Stomach smooth muscle (tissue), 2 donors: ENCODE results near the gene ZNF254.

Source experiments
- H3K27ac ChIP-seq: one replicate; pipeline ENCODE4 v1.7.0; 2013; ENCODE audit warnings: mild to moderate bottlenecking, low read length, inconsistent platforms
- H3K27me3 ChIP-seq, 2 donors: one replicate each; pipeline ENCODE4 v1.7.0; 2013; ENCODE audit warnings: low read length in 2 of 2; ENCODE audit not compliant: insufficient read depth in 2 of 2, control insufficient read depth in 1 of 2
- H3K36me3 ChIP-seq, 2 donors: one replicate each; pipeline ENCODE4 v1.7.0; 2013; ENCODE audit warnings: low read length in 2 of 2; ENCODE audit not compliant: control insufficient read depth in 2 of 2, insufficient read depth in 2 of 2
- H3K4me1 ChIP-seq: one replicate; pipeline ENCODE4 v1.7.0; 2013; ENCODE audit warnings: low read length; ENCODE audit not compliant: control insufficient read depth, insufficient read depth
- H3K4me3 ChIP-seq, 2 donors: one replicate each; pipeline ENCODE4 v1.7.0; 2013; ENCODE audit warnings: low read length in 2 of 2
- H3K9ac ChIP-seq, 2 donors: one replicate each; pipeline ENCODE4 v1.7.0; 2013; ENCODE audit warnings: low read length in 2 of 2, mild to moderate bottlenecking in 1 of 2
- H3K9me3 ChIP-seq, 2 donors: one replicate each; pipeline ENCODE4 v1.7.0; 2013; ENCODE audit warnings: low read length in 2 of 2; ENCODE audit not compliant: control insufficient read depth in 2 of 2
- donor health status: healthy.
- donor health status: Pancreatic carcinoma.

Gene ZNF254

DNA sequence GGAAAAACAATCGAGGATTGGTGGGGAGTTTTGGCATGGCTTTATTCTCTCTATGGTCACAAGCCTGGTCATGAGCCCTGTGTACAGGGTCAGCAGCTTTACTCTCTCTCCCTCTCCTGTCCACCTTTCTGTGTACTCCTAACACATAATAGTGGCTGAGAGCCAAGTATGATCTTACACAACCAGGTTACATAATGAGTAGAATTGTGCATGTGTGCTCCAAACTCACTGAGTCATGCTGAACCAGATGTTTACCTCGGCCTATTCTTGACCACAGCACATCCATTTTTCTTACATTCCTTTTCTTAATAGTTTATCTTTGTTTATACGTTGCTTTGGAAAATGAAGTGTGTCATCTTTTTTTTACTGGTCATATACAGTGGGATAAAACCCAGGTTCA, 53.1 kb downstream of the ZNF254 start:
- H3K27me3 ChIP-seq: no peaks in the 10 kb centered on the region
- H3K27ac ChIP-seq: no peak overlapping the region
- H3K36me3 ChIP-seq: peaks cover 0 to 4% of the 10 kb centered on the region in 2 donors
- peaks cover under 1 to 19% of the 10 kb centered on the region in 2 donors for H3K9me3 ChIP-seq
- no peak overlapping the region for H3K9ac ChIP-seq
- no peaks in the 10 kb centered on the region for H3K4me1 ChIP-seq
- H3K4me3 ChIP-seq: no peak overlapping the region

DNA sequence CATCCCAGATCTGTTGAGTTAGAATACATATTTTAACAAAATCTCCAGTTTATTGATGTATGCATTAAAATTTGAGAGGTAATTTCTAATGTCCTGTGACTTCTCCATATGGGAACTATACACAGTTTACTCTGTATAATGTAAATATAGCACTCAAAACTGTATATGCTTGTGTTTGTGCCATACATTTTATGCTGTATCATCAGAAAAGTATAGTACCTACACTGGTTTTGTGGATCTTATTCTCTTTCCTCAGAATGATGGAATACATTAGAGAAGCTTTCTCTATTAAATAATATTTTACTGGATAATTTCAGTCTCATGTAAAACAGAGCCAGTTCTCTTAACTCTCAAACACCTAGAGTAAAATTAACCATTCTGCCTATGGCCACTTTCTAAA, 53.6 kb downstream of the ZNF254 start:
- peaks cover 0 to 19% of the 10 kb centered on the region in 2 donors for H3K9me3 ChIP-seq
- no peaks in the 10 kb centered on the region for H3K4me1 ChIP-seq
- no peak overlapping the region for H3K9ac ChIP-seq
- H3K4me3 ChIP-seq: no peak overlapping the region
- peaks cover 0 to 4% of the 10 kb centered on the region in 2 donors for H3K36me3 ChIP-seq
- H3K27ac ChIP-seq: no peak overlapping the region
- H3K27me3 ChIP-seq: no peaks in the 10 kb centered on the region

DNA sequence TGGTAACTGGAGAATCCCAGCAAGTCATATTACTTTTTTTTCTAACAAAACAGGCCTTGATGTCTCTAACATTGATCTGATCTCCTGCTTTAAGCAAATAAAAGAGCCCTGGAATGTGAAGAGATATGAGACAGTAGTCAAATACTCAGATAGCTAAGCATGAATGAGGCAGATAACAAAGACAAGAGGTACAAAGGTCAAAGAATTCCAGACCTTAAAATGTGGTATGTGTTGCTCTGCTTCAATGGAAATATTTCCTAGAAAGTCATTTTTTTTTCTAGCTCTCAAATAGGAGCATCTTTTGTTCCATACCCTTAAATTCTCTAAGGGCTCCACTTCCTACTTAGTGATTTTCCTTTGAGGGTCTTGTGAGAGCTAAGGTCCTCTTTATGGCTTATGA, 54.6 kb downstream of the ZNF254 start:
- Histone ChIP-seq H3K27me3 (no peaks in the 10 kb centered on the region), H3K9me3 (peaks cover 2 to 19% of the 10 kb centered on the region in 2 donors), H3K4me3 (no peak overlapping the region), H3K27ac (no peak overlapping the region), H3K36me3 (peaks cover 0 to 4% of the 10 kb centered on the region in 2 donors), H3K4me1 (no peaks in the 10 kb centered on the region), H3K9ac (no peak overlapping the region)

DNA sequence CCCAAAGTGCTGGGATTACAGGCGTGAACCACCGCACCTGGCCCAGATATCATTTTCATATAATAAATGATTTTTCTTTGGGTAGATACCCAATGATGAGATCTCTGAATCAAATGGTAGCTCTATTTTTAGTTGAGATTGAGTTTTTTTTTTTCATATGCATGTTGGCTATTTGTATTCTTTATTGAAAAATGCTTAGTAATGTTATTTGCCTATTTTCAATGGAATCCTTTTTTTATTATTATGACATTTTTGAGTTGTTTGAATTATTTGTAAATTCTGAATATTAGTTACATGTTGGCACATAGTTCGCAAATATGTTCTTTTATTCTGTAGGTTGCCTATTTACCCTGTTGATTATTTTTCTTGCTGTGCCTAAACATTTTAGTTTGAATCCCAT, 55.8 kb downstream of the ZNF254 start:
- no peaks in the 10 kb centered on the region for H3K27me3 ChIP-seq
- no peak overlapping the region for H3K27ac ChIP-seq
- H3K4me3 ChIP-seq: no peak overlapping the region
- H3K9ac ChIP-seq: no peak overlapping the region
- H3K4me1 ChIP-seq: no peaks in the 10 kb centered on the region
- peaks cover 2 to 5% of the 10 kb centered on the region in 2 donors for H3K36me3 ChIP-seq
- peaks cover 7 to 8% of the 10 kb centered on the region in 2 donors for H3K9me3 ChIP-seq

DNA sequence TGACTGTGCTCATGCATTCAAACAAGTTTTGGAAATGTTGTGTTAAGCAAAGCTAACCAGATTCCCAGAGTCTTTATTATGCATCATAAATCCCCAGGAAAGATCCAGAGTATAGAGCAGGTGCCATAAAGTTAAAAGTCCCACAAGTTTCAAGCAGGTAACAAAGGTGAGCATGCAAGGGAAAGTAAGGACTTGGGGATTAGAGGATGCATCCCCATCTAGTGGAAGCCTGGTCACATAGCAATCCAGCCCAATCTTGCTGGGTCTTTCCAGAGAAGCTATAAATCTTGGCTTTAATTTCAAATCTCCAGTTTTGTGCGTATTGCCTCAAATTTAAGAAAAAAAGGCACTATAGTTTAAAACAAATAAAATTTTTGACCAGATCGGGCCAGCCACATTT, 72.7 kb downstream of the ZNF254 start:
- peaks cover 5 to 12% of the 10 kb centered on the region in 2 donors for H3K9me3 ChIP-seq
- no peak overlapping the region for H3K9ac ChIP-seq
- H3K27ac ChIP-seq: no peak overlapping the region
- H3K27me3 ChIP-seq: no peaks in the 10 kb centered on the region
- H3K4me3 ChIP-seq: no peak overlapping the region
- H3K36me3 ChIP-seq: peaks cover 3 to 5% of the 10 kb centered on the region in 2 donors
- no peaks in the 10 kb centered on the region for H3K4me1 ChIP-seq

DNA sequence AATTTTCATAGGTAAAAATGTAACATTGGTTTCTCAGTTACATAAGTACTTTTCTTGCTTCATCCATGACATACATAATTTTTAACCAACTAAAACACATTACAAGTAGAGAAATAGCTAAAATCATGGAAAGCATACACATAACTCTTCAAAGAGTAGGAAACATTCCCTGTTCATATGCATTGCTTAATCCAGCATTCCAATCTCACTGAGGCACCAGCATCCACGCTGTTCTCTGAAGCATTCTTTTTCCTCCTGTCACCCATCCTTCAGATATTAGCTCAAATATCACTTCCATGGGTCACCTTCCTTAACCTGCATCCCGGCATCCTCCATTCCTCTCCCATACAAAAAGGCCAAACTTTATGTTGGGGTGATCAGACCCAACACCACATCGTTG, 79.1 kb downstream of the ZNF254 start:
- H3K27me3 ChIP-seq: no peaks in the 10 kb centered on the region
- no peak overlapping the region for H3K27ac ChIP-seq
- peaks cover 3 to 5% of the 10 kb centered on the region in 2 donors for H3K36me3 ChIP-seq
- H3K9ac ChIP-seq: no peak overlapping the region
- no peak overlapping the region for H3K4me3 ChIP-seq
- H3K9me3 ChIP-seq: peaks cover 8 to 15% of the 10 kb centered on the region in 2 donors
- H3K4me1 ChIP-seq: no peaks in the 10 kb centered on the region

DNA sequence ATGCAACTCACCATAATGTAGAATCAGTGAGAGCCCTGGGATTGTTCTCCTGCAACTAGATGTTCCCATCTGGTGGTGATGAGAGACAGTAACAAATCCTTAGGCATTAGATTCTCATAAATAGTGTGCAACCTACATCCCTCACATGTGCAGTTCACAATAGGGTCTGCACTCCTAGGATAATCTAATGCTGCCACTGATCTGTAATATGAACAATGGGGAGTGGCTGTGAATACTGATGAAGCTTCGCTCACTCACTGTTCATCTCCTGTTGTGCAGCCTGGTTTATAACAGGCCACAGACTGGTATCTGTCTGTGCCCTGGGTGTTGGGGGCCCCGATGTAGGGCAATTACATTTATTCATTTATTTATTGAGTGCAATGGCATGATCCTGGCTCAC, 86.9 kb downstream of the ZNF254 start:
- no peak overlapping the region for H3K27ac ChIP-seq
- H3K27me3 ChIP-seq: no peaks in the 10 kb centered on the region
- H3K9ac ChIP-seq: no peak overlapping the region
- H3K4me3 ChIP-seq: no peak overlapping the region
- peaks cover 8 to 9% of the 10 kb centered on the region in 2 donors for H3K9me3 ChIP-seq
- no peaks in the 10 kb centered on the region for H3K4me1 ChIP-seq
- H3K36me3 ChIP-seq: peaks cover 0 to 2% of the 10 kb centered on the region in 2 donors

DNA sequence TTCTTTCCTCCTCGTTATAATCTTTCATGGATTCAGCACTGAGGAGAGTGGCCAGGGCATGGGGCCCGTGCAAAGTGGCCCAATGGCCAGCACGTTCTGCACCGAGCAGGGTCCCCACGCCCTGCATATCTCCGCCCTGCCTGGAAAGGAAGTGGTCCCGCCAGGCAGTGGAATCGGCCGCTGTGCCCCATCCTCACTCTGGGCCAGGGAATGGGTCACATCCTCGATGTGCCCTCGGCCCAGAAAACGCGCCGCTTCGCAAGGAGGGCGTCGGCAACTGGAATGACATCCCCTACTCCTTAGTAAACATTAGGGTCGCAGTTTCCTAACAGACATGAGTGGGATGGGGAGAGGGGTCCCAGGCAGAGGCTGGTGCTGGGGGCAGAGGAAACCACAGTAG, 90.7 kb downstream of the ZNF254 start:
- H3K9ac ChIP-seq: no peak overlapping the region
- no peak overlapping the region for H3K27ac ChIP-seq
- H3K4me3 ChIP-seq: no peak overlapping the region
- no peaks in the 10 kb centered on the region for H3K36me3 ChIP-seq
- H3K4me1 ChIP-seq: no peaks in the 10 kb centered on the region
- H3K27me3 ChIP-seq: no peaks in the 10 kb centered on the region
- peaks cover 6 to 18% of the 10 kb centered on the region in 2 donors for H3K9me3 ChIP-seq

DNA sequence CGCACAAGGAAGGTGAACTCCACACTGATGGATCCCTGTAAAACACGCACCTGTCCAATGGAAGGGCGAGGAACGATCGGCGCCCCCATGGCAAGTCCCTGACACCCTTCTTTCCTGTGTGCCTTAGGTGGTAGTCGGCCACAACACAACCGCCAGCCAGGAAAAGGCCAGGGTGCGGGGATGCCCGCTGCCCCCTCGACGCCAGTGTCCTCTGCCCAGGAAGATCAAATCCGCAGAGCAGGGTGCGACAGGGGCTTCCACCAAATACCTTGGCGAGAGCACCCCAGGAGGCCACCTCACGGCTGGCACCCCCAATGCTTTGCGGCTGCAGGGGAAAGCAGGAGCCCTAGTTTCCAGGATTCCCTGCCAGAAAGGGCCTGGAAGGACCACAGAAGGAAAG, 91.2 kb downstream of the ZNF254 start:
- H3K36me3 ChIP-seq: no peaks in the 10 kb centered on the region
- no peak overlapping the region for H3K27ac ChIP-seq
- H3K9me3 ChIP-seq: peaks cover 6 to 18% of the 10 kb centered on the region in 2 donors
- no peaks in the 10 kb centered on the region for H3K4me1 ChIP-seq
- no peak overlapping the region for H3K9ac ChIP-seq
- H3K4me3 ChIP-seq: no peak overlapping the region
- no peaks in the 10 kb centered on the region for H3K27me3 ChIP-seq
